C1 segment of cervical spinal cord (tissue), 14 donors: ENCODE measurements around the gene LAP3.
"Not testable (repeated sequence)": the region's sequence is repeated elsewhere in the genome, so short reads cannot be mapped to it uniquely, and the experiment has no call there.

Source experiments
- DNase-seq, 14 donors: peaks; one replicate each; lab custom pipeline; 2025; lab: John Stamatoyannopoulos, UW

The LAP3 gene

GRCh38 chr4:17576932-17577664 is at the start of gene LAP3:
TSS of gene LAP3 (plus strand) at chr4:17577198. CDS start at chr4:17577466, 268 bp downstream.
- peak; percentile 84 to 99 (median 97) for DNase-seq

GRCh38 chr4:17528551-17529165 is 48.3 kb upstream of the LAP3 start:
- no peak for DNase-seq

GRCh38 chr4:17531538-17532285 is 45.3 kb upstream of the LAP3 start:
- DNase-seq: no peak

- DNase-seq: no peak
Measured at GRCh38 chr4:17534705-17535104, 42.3 kb upstream of the LAP3 start.

GRCh38 chr4:17535242-17535641 is 41.8 kb upstream of the LAP3 start:
- DNase-seq: no peak

- no peak for DNase-seq
Measured at GRCh38 chr4:17535906-17536305, 41.1 kb upstream of the LAP3 start.

GRCh38 chr4:17537060-17537459 is 39.9 kb upstream of the LAP3 start:
- not testable (repeated sequence) for DNase-seq

GRCh38 chr4:17544205-17544604 is 32.8 kb upstream of the LAP3 start:
- DNase-seq: peak in 12 of 14 donors; percentile 20 to 88 (median 77)

GRCh38 chr4:17544831-17545234 is 32.2 kb upstream of the LAP3 start:
- peak in 7 of 14 donors; percentile 8 to 46 (median 27) for DNase-seq

GRCh38 chr4:17545374-17546140 is 31.4 kb upstream of the LAP3 start:
- DNase-seq: peak in 1 of 14 donors; percentile 13

GRCh38 chr4:17546222-17546621 is 30.8 kb upstream of the LAP3 start:
- no peak for DNase-seq

- no peak for DNase-seq
Measured at GRCh38 chr4:17546678-17547077, 30.3 kb upstream of the LAP3 start.

- no peak for DNase-seq
Measured at GRCh38 chr4:17550549-17550948, 26.4 kb upstream of the LAP3 start.

- DNase-seq: peak in 1 of 14 donors; percentile 7
Measured at GRCh38 chr4:17552427-17552826, 24.6 kb upstream of the LAP3 start.

GRCh38 chr4:17554568-17554967 is 22.4 kb upstream of the LAP3 start:
- no peak for DNase-seq

GRCh38 chr4:17556498-17556897 is 20.5 kb upstream of the LAP3 start:
- no peak for DNase-seq

GRCh38 chr4:17557880-17558279 is 19.1 kb upstream of the LAP3 start:
- no peak for DNase-seq

- DNase-seq: no peak
Measured at GRCh38 chr4:17558941-17559708, 17.9 kb upstream of the LAP3 start.

GRCh38 chr4:17559709-17560048 is 17.3 kb upstream of the LAP3 start:
- no peak for DNase-seq

GRCh38 chr4:17560065-17560673 is 16.8 kb upstream of the LAP3 start:
- DNase-seq: no peak
